ENCODE data around the gene DNA2. TPM values are rescaled to one million over a fixed set of nuclear protein-coding genes. Genes with fewer than 3 reads are reported as not detected.

The DNA2 gene
- total and polyA plus RNA-seq, 2 of the 13 experiments (the other 11 are each of a cell fraction or from before 2014, with no cell fraction given), result 4.8 to 27.3 TPM

GRCh38 chr10:68471586-68472408 lies at the start of gene DNA2 (continued):
- TF ChIP-seq MXD3 (CRISPR knock-in tag; IDR thresholded peaks at IDR 0.05) (peak; percentile 89; the same call in 1 of the 2 replicates), EZH2 (conservative IDR thresholded peaks at IDR 0.05; ENCODE audit: low read depth, low read length) (no peak), TGIF2 (CRISPR knock-in tag; IDR thresholded peaks at IDR 0.05) (peak; percentile 40), SIN3A (IDR thresholded peaks at IDR 0.05; ENCODE audit: borderline replicate concordance, low read depth, low read length) (peak; percentile 99), ZNF251 (CRISPR knock-in tag; IDR thresholded peaks at IDR 0.05) (no peak), TBX2 (CRISPR knock-in tag; IDR thresholded peaks at IDR 0.05; ENCODE audit: borderline replicate concordance) (peak; percentile 63), TOPORS (CRISPR knock-in tag; IDR thresholded peaks at IDR 0.05) (no peak; the same call in 1 of the 2 replicates), FOXJ3 (CRISPR knock-in tag; IDR thresholded peaks at IDR 0.05; ENCODE audit: borderline replicate concordance) (no peak), MTA3 (CRISPR knock-in tag; IDR thresholded peaks at IDR 0.05) (no peak), ZNF263 (CRISPR knock-in tag; IDR thresholded peaks at IDR 0.05) (0 out of 2 replicates have a peak, but pooled peaks have one; percentile 16), HES4 (CRISPR knock-in tag; IDR thresholded peaks at IDR 0.05; ENCODE audit: borderline replicate concordance) (no peak), ZNF326 (CRISPR knock-in tag; IDR thresholded peaks at IDR 0.05; ENCODE audit: borderline replicate concordance) (no peak), JDP2 (CRISPR knock-in tag; IDR thresholded peaks at IDR 0.05; ENCODE audit: borderline replicate concordance) (no peak), ARID2 (CRISPR knock-in tag; IDR thresholded peaks at IDR 0.05; ENCODE audit: borderline replicate concordance) (0 out of 2 replicates have a peak, but pooled peaks have one; percentile 60), MNT (IDR thresholded peaks at IDR 0.05) (peak; percentile 64), RARA (CRISPR knock-in tag; IDR thresholded peaks at IDR 0.05) (no peak), U2AF1 (optimal IDR thresholded peaks at IDR 0.05; ENCODE audit: low read depth, low read length) (no peak), EHMT2 (IDR thresholded peaks at IDR 0.05; ENCODE audit: borderline replicate concordance, low read depth, low read length) (no peak), ERF (CRISPR knock-in tag; IDR thresholded peaks at IDR 0.05) (peak; percentile 64), NFRKB (IDR thresholded peaks at IDR 0.05) (no peak), ZMYM3 (CRISPR knock-in tag; IDR thresholded peaks at IDR 0.05) (no peak), ZSCAN22 (CRISPR knock-in tag; IDR thresholded peaks at IDR 0.05) (peak; percentile 27; the same call in 1 of the 2 replicates), ZSCAN25 (CRISPR knock-in tag; IDR thresholded peaks at IDR 0.05) (no peak), ZSCAN21 (CRISPR knock-in tag; IDR thresholded peaks at IDR 0.05; ENCODE audit: borderline replicate concordance) (peak; percentile 48; the same call in 1 of the 2 replicates), ZNF614 (CRISPR knock-in tag; IDR thresholded peaks at IDR 0.05; ENCODE audit: borderline replicate concordance) (0 out of 2 replicates have a peak, but pooled peaks have one; percentile 61), ZSCAN29 (CRISPR knock-in tag; conservative IDR thresholded peaks at IDR 0.05) (peak; percentile 29; the same call in 1 of the 2 replicates), MXD1 (CRISPR knock-in tag; IDR thresholded peaks at IDR 0.05) (peak; percentile 96), POGZ (CRISPR knock-in tag; IDR thresholded peaks at IDR 0.05) (no peak), ZNF598 (CRISPR knock-in tag; IDR thresholded peaks at IDR 0.05; ENCODE audit: borderline replicate concordance) (0 out of 2 replicates have a peak, but pooled peaks have one; percentile 36), ZNF883 (CRISPR knock-in tag; IDR thresholded peaks at IDR 0.05; ENCODE audit: not compliant biosample characterization) (peak; percentile 93)

All from HepG2 (cell line).